ENCODE measurements around the gene WNT5A. TPM values are rescaled to one million over a fixed set of nuclear protein-coding genes. Genes with fewer than 3 reads are reported as not detected.

Gene WNT5A
- total RNA-seq, 4 donors from 2014 or later: 14.5 to 45.9 (median 21.0) TPM

DNA sequence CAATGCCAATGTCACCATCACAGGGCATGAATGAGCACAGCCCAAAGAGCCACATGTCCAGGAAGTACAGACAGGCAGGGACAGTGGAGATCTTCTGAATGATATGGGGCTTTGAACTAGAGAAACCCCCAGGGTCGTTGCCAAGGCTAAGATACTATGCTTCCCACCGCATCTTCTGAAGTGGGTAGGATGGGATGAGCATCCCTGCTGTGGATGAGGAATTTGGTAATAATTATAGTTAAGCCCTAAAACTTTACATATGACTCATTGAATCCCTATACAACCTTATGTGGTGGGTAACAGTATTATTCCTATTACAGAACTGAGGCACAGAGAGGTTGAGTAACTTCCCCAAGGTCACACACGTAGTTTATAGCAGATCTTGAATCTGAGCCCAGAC, 44.2 kb downstream of the WNT5A start:
- Histone ChIP-seq H3K4me1 (no peaks in the 10 kb centered on the region), H3K27me3 (no peaks in the 10 kb centered on the region), H3K4me3 (no peak overlapping the region), H3K9me3 (no peaks in the 10 kb centered on the region), H3K36me3 (no peaks in the 10 kb centered on the region), H3K27ac (replicated peaks in 1 of 4) (no peak overlapping the region)
- WGBS: 87% methylated on average over 3 of the region's 3 CpGs
- intact Hi-C loops (cut with DNase I): no loop called here
- TF ChIP-seq POLR2A (IDR thresholded peaks at IDR 0.05; ENCODE audit: low read depth) (no peak), EP300 (IDR thresholded peaks at IDR 0.05) (no peak), POLR2AphosphoS5 (IDR thresholded peaks at IDR 0.05) (no peak)
- TF ChIP-seq, protein P1, sequence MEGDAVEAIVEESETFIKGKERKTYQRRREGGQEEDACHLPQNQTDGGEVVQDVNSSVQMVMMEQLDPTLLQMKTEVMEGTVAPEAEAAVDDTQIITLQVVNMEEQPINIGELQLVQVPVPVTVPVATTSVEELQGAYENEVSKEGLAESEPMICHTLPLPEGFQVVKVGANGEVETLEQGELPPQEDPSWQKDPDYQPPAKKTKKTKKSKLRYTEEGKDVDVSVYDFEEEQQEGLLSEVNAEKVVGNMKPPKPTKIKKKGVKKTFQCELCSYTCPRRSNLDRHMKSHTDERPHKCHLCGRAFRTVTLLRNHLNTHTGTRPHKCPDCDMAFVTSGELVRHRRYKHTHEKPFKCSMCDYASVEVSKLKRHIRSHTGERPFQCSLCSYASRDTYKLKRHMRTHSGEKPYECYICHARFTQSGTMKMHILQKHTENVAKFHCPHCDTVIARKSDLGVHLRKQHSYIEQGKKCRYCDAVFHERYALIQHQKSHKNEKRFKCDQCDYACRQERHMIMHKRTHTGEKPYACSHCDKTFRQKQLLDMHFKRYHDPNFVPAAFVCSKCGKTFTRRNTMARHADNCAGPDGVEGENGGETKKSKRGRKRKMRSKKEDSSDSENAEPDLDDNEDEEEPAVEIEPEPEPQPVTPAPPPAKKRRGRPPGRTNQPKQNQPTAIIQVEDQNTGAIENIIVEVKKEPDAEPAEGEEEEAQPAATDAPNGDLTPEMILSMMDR (IDR thresholded peaks at IDR 0.05): no peak
- DNase-seq (ENCODE audit: extremely low spot score): no peak

DNA sequence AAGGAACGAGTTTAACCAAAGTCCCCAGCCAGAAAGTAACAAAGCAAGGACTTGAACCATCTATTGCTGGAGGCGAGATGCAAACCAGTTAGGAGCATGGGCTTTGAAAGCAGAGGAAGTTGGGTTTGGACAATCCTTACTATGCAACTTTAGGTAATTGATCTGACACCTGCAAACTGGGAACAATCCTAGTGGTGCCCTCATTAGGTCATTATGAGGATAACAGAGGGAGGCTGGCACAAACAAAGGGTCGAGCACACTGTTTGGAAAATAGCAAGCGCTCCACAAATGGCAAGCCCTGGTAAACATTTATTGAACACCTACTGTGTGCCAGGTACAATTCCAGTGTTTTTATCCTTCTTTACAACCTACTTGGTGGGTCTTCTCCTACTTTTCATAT, 45.6 kb downstream of the WNT5A start:
- Histone ChIP-seq H3K9me3 (no peaks in the 10 kb centered on the region), H3K27ac (replicated peaks in 1 of 4) (no peak overlapping the region), H3K4me3 (no peak overlapping the region), H3K36me3 (no peaks in the 10 kb centered on the region), H3K4me1 (no peaks in the 10 kb centered on the region), H3K27me3 (no peaks in the 10 kb centered on the region)
- WGBS: 82% methylated on average over 4 of the region's 4 CpGs
- TF ChIP-seq, protein P1 (IDR thresholded peaks at IDR 0.05): no peak
- TF ChIP-seq POLR2AphosphoS5 (IDR thresholded peaks at IDR 0.05): no peak
- no peak for TF ChIP-seq EP300 (IDR thresholded peaks at IDR 0.05)
- no peak for TF ChIP-seq POLR2A (IDR thresholded peaks at IDR 0.05; ENCODE audit: low read depth)
- intact Hi-C loops (cut with DNase I): no loop called here
- DNase-seq (ENCODE audit: extremely low spot score): peak; percentile 39

DNA sequence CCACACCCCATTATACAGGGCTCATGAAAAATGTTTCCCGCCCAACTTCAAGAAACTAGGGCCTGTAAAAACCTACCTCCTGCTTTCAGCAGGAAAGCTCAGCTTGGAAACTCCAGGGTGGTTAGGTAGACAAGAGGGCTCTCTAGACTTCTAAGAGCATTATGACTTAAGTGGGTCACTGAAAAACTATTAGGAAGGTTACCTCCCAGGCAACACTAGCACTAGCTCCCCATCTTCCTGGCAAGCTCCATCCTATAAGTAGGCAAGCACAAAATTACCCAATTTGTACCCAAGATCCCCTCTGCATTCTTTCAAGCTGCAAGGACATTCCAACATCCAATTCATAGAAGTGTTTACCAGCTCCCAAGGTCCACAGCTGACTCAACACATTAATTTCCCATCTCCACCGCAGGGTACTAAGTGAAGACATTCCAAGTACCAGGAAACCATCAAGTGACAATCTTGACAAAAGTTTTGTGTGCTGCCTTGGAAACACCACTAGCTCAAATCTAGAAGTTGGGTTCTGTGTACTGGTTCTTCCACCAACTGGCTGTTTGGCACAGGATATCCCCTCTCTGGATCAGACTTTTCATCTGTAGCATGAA, 46.9 kb downstream of the WNT5A start:
- TF ChIP-seq POLR2AphosphoS5 (IDR thresholded peaks at IDR 0.05) (no peak), POLR2A (IDR thresholded peaks at IDR 0.05; ENCODE audit: low read depth) (no peak)
- TF ChIP-seq, protein P1 (IDR thresholded peaks at IDR 0.05): no peak
- Histone ChIP-seq H3K27me3 (no peaks in the 10 kb centered on the region), H3K9me3 (no peaks in the 10 kb centered on the region), H3K4me1 (peaks cover 0 to 7% (median 5%) of the 10 kb centered on the region in 4 donors), H3K36me3 (no peaks in the 10 kb centered on the region), H3K4me3 (no peak overlapping the region), H3K27ac (replicated peaks in 1 of 4) (no peak overlapping the region)
- peak; percentile 74 for DNase-seq (ENCODE audit: extremely low spot score)
- WGBS: 94% methylated on average over 2 of the region's 2 CpGs
- intact Hi-C loops (cut with DNase I): no loop called here

DNA sequence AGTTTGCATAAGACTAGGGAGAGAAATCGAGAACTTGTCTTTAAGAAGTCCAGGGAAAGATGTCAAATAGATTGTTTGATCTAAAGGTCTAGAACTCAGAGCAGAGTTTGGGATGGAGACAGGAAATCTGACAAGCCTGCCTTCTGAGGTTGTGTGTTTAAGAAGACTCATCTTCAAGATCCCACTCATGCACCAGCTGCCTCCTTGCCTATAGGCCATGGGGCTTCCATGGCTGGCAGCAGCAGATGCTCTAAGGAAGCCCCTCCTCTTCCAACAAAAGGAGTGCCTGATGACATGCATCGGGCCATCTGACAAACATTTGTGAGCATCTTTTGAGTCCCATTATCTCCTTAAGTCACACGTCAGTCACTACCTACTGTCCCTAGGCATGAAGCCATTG, 47.4 kb downstream of the WNT5A start:
- intact Hi-C loops (cut with DNase I): no loop called here

More for the DNA sequence above, 47.4 kb downstream of the WNT5A start:
- Histone ChIP-seq H3K36me3 (no peaks in the 10 kb centered on the region), H3K9me3 (no peaks in the 10 kb centered on the region), H3K4me1 (peaks cover 0 to 8% (median 6%) of the 10 kb centered on the region in 4 donors), H3K27me3 (no peaks in the 10 kb centered on the region), H3K4me3 (no peak overlapping the region), H3K27ac (replicated peaks in 1 of 4) (no peak overlapping the region)
- peak; percentile 75 for DNase-seq (ENCODE audit: extremely low spot score)
- WGBS: 95% methylated on average over 3 of the region's 3 CpGs
- no peak for TF ChIP-seq EP300 (IDR thresholded peaks at IDR 0.05)
- TF ChIP-seq, protein P1 (IDR thresholded peaks at IDR 0.05): no peak

Data from esophagus muscularis mucosa (tissue), 4 donors.